Keratinocyte (primary cell): Measurements from ENCODE around the gene PAPPA. TPM values are rescaled to one million over a fixed set of nuclear protein-coding genes. Genes with fewer than 3 reads are reported as not detected.

ENCODE experiments used
- DNase-seq: peaks from one replicate; pipeline ENCODE4 v3.0.0-alpha.2; 2011; ENCODE audit warnings: low read depth, missing footprints, low spot score
- FAIRE-seq: peaks from 2 replicates; lab custom pipeline; 2011; peaks lifted over from hg19 to GRCh38; lab: Jason Lieb, UNC
- H2AFZ ChIP-seq: 2 replicates; pipeline ENCODE4 v1.6.0; 2012; ENCODE audit warnings: low read length, control low read depth, inconsistent platforms; ENCODE audit not compliant: control insufficient read depth
- H3K27ac ChIP-seq: 2 replicates; pipeline ENCODE4 v1.5.1; 2011; ENCODE audit warnings: low read length; ENCODE audit not compliant: control insufficient read depth, insufficient read depth
- H3K27me3 ChIP-seq: 3 replicates; pipeline ENCODE4 v1.6.0; 2011; ENCODE audit warnings: low read length; ENCODE audit not compliant: control insufficient read depth, insufficient read depth; ENCODE audit errors: extremely low read depth
- H3K36me3 ChIP-seq, 2 experiments: 2 replicates in 1 of 2; 3 replicates in 1 of 2; pipeline ENCODE4 v1.5.1; 2011; ENCODE audit warnings: low read length in 2 of 2, mild to moderate bottlenecking in 1 of 2; ENCODE audit not compliant: control insufficient read depth in 2 of 2, insufficient read depth in 2 of 2; ENCODE audit errors: extremely low read depth in 1 of 2
- H3K4me1 ChIP-seq: 3 replicates; pipeline ENCODE4 v1.5.1; 2011; ENCODE audit warnings: low read length; ENCODE audit not compliant: control insufficient read depth, insufficient read depth; ENCODE audit errors: extremely low read depth
- H3K4me2 ChIP-seq: 3 replicates; pipeline ENCODE4 v1.6.0; 2011; ENCODE audit warnings: low read depth, low read length; ENCODE audit not compliant: control insufficient read depth, insufficient read depth; ENCODE audit errors: extremely low read depth
- H3K4me3 ChIP-seq, 3 experiments: fragments of 200-600 bp in 1 of 3; sonication (generic) in 1 of 3; 2 replicates in 2 of 3; 3 replicates in 1 of 3; pipeline ENCODE4 v1.5.1; 2011 to 2016; ENCODE audit warnings: low read length in 3 of 3, mild to moderate bottlenecking in 3 of 3, control low read depth in 2 of 3, inconsistent platforms in 1 of 3, low read depth in 1 of 3, mixed read lengths in 1 of 3, mixed run types in 1 of 3, moderate library complexity in 1 of 3; ENCODE audit not compliant: control insufficient read depth in 2 of 3, insufficient read depth in 2 of 3; ENCODE audit errors: extremely low read depth in 1 of 3
- H3K79me2 ChIP-seq: 2 replicates; pipeline ENCODE4 v1.6.0; 2012; ENCODE audit warnings: low read length; ENCODE audit not compliant: control insufficient read depth, insufficient read depth
- H3K9ac ChIP-seq: 3 replicates; pipeline ENCODE4 v1.6.0; 2011; ENCODE audit warnings: low read length; ENCODE audit not compliant: control insufficient read depth, insufficient read depth; ENCODE audit errors: extremely low read depth
- H3K9me1 ChIP-seq: 3 replicates; pipeline ENCODE4 v1.6.0; 2011; ENCODE audit warnings: low read length; ENCODE audit not compliant: control insufficient read depth, insufficient read depth; ENCODE audit errors: extremely low read depth
- H3K9me3 ChIP-seq: 2 replicates; pipeline ENCODE4 v1.5.1; 2012; ENCODE audit warnings: low read depth, low read length; ENCODE audit not compliant: control insufficient read depth
- H4K20me1 ChIP-seq: 3 replicates; pipeline ENCODE4 v1.6.0; 2011; ENCODE audit warnings: low read length; ENCODE audit not compliant: control insufficient read depth, insufficient read depth; ENCODE audit errors: extremely low read depth
- CTCF ChIP-seq, 3 experiments: IDR thresholded peaks in 1 of 3; conservative IDR thresholded peaks in 1 of 3; optimal IDR thresholded peaks in 1 of 3; 2 replicates in 2 of 3; 3 replicates in 1 of 3; pipeline versions ENCODE3 to v1.5.1; 2011; ENCODE audit warnings: low read length in 3 of 3, mild to moderate bottlenecking in 3 of 3, moderate library complexity in 2 of 3, control low read depth in 1 of 3, inconsistent platforms in 1 of 3; ENCODE audit not compliant: insufficient read depth in 2 of 3; ENCODE audit errors: extremely low read depth in 1 of 3
- EZH2 ChIP-seq: IDR thresholded peaks from one replicate; pipeline ENCODE4 v1.6.1; 2012; ENCODE audit warnings: inconsistent platforms, mild to moderate bottlenecking, low read length, moderate library complexity
- dilution Hi-C: fragments of 300-500 bp; cut with MboI; formaldehyde crosslinking; loops from one replicate; pipeline ENCODE4 v1.7.0; 2020; ENCODE audit warnings: low sequenced_read_pairs; ENCODE audit not compliant: extremely low pct_ligation_motif_present
- polyA plus RNA-seq, 5 experiments: library from polyadenylated mRNA; depleted of rRNA in 3 of 5; stranded (reverse) in 3 of 5; stranded (forward) in 1 of 5; unstranded in 1 of 5; fragments of >200 nt; gene quantifications; 1 replicate in 1 of 5; 2 replicates in 3 of 5; 3 replicates in 1 of 5; pipeline versions ENCODE4 v1.2.1 to v1.2.3, GENCODE V29; 2011 to 2012; ENCODE audit warnings: missing spikeins in 2 of 5, low read depth in 1 of 5, low replicate concordance in 1 of 5

PAPPA gene
- polyA plus RNA-seq, 1 donor (not counting 4 experiments of a cell fraction or from before 2014, with no cell fraction given): 0.77 TPM

GRCh38 chr9:116316246-116316645 is 162.7 kb downstream of the PAPPA start:
- dilution Hi-C loops: no loop called here
- Histone ChIP-seq H3K4me2 (no peak overlapping the region), H3K4me3 (no peak overlapping the region), H3K27ac (no peak overlapping the region), H3K9me1 (no peaks in the 10 kb centered on the region), H3K4me1 (no peaks in the 10 kb centered on the region), H2AFZ (no peak overlapping the region), H4K20me1 (no peaks in the 10 kb centered on the region), H3K79me2 (no peaks in the 10 kb centered on the region), H3K9ac (no peak overlapping the region), H3K27me3 (no peaks in the 10 kb centered on the region), H3K9me3 (no peaks in the 10 kb centered on the region), H3K36me3 (no peaks in the 10 kb centered on the region)
- DNase-seq (no peak), FAIRE-seq (no peak)
- TF ChIP-seq CTCF (optimal IDR thresholded peaks at IDR 0.05 in 1 of 3, IDR thresholded peaks at IDR 0.05 in 1 of 3, conservative IDR thresholded peaks at IDR 0.05 in 1 of 3; ENCODE audit: extremely low read depth in 1 of 3, insufficient read depth in 2 of 3, low read length in 3 of 3) (no peak), EZH2 (no peak)

- Histone ChIP-seq H3K4me1 (no peaks in the 10 kb centered on the region), H2AFZ (no peak overlapping the region), H3K9me3 (no peaks in the 10 kb centered on the region), H4K20me1 (no peaks in the 10 kb centered on the region), H3K4me2 (no peak overlapping the region), H3K9ac (no peak overlapping the region), H3K36me3 (no peaks in the 10 kb centered on the region), H3K79me2 (no peaks in the 10 kb centered on the region), H3K9me1 (no peaks in the 10 kb centered on the region), H3K4me3 (no peak overlapping the region), H3K27me3 (no peaks in the 10 kb centered on the region), H3K27ac (no peak overlapping the region)
- TF ChIP-seq EZH2 (no peak), CTCF (optimal IDR thresholded peaks at IDR 0.05 in 1 of 3, IDR thresholded peaks at IDR 0.05 in 1 of 3, conservative IDR thresholded peaks at IDR 0.05 in 1 of 3; ENCODE audit: extremely low read depth in 1 of 3, insufficient read depth in 2 of 3, low read length in 3 of 3) (no peak)
- FAIRE-seq: no peak
- dilution Hi-C loops: no loop called here
- DNase-seq: no peak
Observed at GRCh38 chr9:116317503-116317902, 163.9 kb downstream of the PAPPA start.
